GM15510 (cell line): Measurements from ENCODE around the gene PUS10.

Experiments
- POLR2A ChIP-seq: IDR thresholded peaks from 3 replicates; pipeline ENCODE4 v1.6.1; 2011; ENCODE audit warnings: borderline replicate concordance; ENCODE audit not compliant: insufficient read length; ENCODE audit errors: extremely low read depth

The PUS10 gene

GRCh38 chr2:60959501-60959900 is 58.6 kb downstream of the PUS10 start:
- TF ChIP-seq POLR2A, result no peak

GRCh38 chr2:60958800-60959199 is 59.3 kb downstream of the PUS10 start:
- TF ChIP-seq POLR2A, result no peak

GRCh38 chr2:60958361-60958760 is 59.7 kb downstream of the PUS10 start:
- no peak for TF ChIP-seq POLR2A

- TF ChIP-seq POLR2A, result no peak
Measured at GRCh38 chr2:60957643-60958042, 60.4 kb downstream of the PUS10 start.

GRCh38 chr2:60957224-60957623 is 60.8 kb downstream of the PUS10 start:
- TF ChIP-seq POLR2A, result no peak

GRCh38 chr2:60954139-60954538 is 63.9 kb downstream of the PUS10 start:
- TF ChIP-seq POLR2A, result no peak

GRCh38 chr2:60948926-60949579 is 69.0 kb downstream of the PUS10 start:
- no peak for TF ChIP-seq POLR2A

- no peak for TF ChIP-seq POLR2A
Measured at GRCh38 chr2:60948161-60948560, 69.9 kb downstream of the PUS10 start.

- TF ChIP-seq POLR2A, result no peak
Measured at GRCh38 chr2:60947056-60947455, 71.0 kb downstream of the PUS10 start.

GRCh38 chr2:60945341-60945740 is 72.7 kb downstream of the PUS10 start:
- no peak for TF ChIP-seq POLR2A

GRCh38 chr2:60939622-60940021 is 78.4 kb downstream of the PUS10 start:
- TF ChIP-seq POLR2A, result no peak

- TF ChIP-seq POLR2A, result no peak
Measured at GRCh38 chr2:60938301-60938700, 79.8 kb downstream of the PUS10 start.

GRCh38 chr2:60936757-60937156 is 81.3 kb downstream of the PUS10 start:
- peak; percentile 14 for TF ChIP-seq POLR2A

GRCh38 chr2:60934165-60934722 is 83.8 kb downstream of the PUS10 start:
- no peak for TF ChIP-seq POLR2A

GRCh38 chr2:60932954-60933353 is 85.1 kb downstream of the PUS10 start:
- TF ChIP-seq POLR2A, result no peak

- TF ChIP-seq POLR2A, result no peak
Measured at GRCh38 chr2:60926741-60927552, 91.1 kb downstream of the PUS10 start.
